ENCODE data around the gene ELOVL7.

Gene ELOVL7

GRCh38 chr5:60843936-60844905 lies at the start of gene ELOVL7:
TSS of gene ELOVL7 (minus strand) at chr5:60844269. CDS start at chr5:60787397, 56,872 bp downstream.
- TF ChIP-seq, protein P1, sequence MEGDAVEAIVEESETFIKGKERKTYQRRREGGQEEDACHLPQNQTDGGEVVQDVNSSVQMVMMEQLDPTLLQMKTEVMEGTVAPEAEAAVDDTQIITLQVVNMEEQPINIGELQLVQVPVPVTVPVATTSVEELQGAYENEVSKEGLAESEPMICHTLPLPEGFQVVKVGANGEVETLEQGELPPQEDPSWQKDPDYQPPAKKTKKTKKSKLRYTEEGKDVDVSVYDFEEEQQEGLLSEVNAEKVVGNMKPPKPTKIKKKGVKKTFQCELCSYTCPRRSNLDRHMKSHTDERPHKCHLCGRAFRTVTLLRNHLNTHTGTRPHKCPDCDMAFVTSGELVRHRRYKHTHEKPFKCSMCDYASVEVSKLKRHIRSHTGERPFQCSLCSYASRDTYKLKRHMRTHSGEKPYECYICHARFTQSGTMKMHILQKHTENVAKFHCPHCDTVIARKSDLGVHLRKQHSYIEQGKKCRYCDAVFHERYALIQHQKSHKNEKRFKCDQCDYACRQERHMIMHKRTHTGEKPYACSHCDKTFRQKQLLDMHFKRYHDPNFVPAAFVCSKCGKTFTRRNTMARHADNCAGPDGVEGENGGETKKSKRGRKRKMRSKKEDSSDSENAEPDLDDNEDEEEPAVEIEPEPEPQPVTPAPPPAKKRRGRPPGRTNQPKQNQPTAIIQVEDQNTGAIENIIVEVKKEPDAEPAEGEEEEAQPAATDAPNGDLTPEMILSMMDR (IDR thresholded peaks at IDR 0.05; ENCODE audit: control insufficient read depth, insufficient read depth, low read depth, low read length, missing control alignments): no peak
- DNase-seq (ENCODE audit: low read depth): no peak
- peak within 1 kb of the TSS; percentile 45 for H3K4me3 ChIP-seq (ENCODE audit: control insufficient read depth, low read depth, low read length)

DNA sequence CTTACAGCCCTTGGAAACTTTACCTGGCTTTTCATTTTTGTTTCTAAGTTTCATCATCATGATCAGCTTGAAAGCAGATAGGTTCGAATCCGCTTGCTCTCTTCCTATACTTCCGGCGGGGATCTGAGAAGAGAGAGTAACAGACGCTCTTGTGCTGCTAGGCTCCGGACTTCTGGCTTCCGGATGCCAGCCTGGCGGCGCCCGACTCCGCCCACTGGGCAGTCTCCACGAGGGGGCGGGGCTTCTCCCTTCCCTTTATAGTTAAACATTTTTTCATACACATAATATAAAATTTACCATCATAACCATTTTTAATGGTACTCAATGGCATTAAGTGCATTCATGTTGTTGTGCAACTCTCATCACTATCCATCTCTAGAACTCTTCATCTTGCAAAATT lies 49.5 kb upstream of the ELOVL7 start:
- no peak overlapping the region for H3K4me3 ChIP-seq (ENCODE audit: control insufficient read depth, low read depth, low read length)
- no peak for DNase-seq (ENCODE audit: low read depth)
- TF ChIP-seq, protein P1 (IDR thresholded peaks at IDR 0.05; ENCODE audit: control insufficient read depth, insufficient read depth, low read depth, low read length, missing control alignments): no peak

DNA sequence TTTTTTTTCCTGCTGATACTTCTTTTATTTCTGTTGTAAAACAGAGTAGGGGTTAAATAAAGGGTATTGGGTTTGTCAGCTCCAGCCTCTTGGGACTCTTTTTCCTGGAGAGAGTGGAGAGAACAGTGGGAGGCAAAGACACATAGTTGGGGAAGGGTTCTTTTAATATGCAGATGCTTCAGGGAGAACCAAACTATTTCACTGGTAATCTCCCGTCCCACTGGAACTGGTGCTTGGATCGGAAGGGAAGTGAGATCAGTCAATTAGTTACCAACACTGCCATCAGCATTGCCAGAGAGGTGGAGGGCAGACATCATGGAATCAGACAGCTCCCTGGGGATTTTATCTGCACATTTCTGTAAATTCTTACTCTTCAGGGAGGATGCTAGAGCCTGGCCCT lies 47.6 kb upstream of the ELOVL7 start:
- DNase-seq (ENCODE audit: low read depth): no peak
- TF ChIP-seq, protein P1 (IDR thresholded peaks at IDR 0.05; ENCODE audit: control insufficient read depth, insufficient read depth, low read depth, low read length, missing control alignments): no peak
- H3K4me3 ChIP-seq (ENCODE audit: control insufficient read depth, low read depth, low read length): no peak overlapping the region

GRCh38 chr5:60888359-60889061 lies 44.4 kb upstream of the ELOVL7 start:
- TF ChIP-seq, protein P1 (IDR thresholded peaks at IDR 0.05; ENCODE audit: control insufficient read depth, insufficient read depth, low read depth, low read length, missing control alignments): no peak
- no peak overlapping the region for H3K4me3 ChIP-seq (ENCODE audit: control insufficient read depth, low read depth, low read length)
- no peak for DNase-seq (ENCODE audit: low read depth)

- DNase-seq (ENCODE audit: low read depth): no peak
- TF ChIP-seq, protein P1 (IDR thresholded peaks at IDR 0.05; ENCODE audit: control insufficient read depth, insufficient read depth, low read depth, low read length, missing control alignments): no peak
- H3K4me3 ChIP-seq (ENCODE audit: control insufficient read depth, low read depth, low read length): no peak overlapping the region
Measured at GRCh38 chr5:60887746-60888145, 43.7 kb upstream of the ELOVL7 start.

GRCh38 chr5:60887096-60887495 lies 43.0 kb upstream of the ELOVL7 start:
- no peak for DNase-seq (ENCODE audit: low read depth)
- TF ChIP-seq, protein P1 (IDR thresholded peaks at IDR 0.05; ENCODE audit: control insufficient read depth, insufficient read depth, low read depth, low read length, missing control alignments): no peak
- H3K4me3 ChIP-seq (ENCODE audit: control insufficient read depth, low read depth, low read length): no peak overlapping the region
